Panc1 (cell line): ENCODE data around the gene JAKMIP3. TPM values are rescaled to one million over a fixed set of nuclear protein-coding genes. Genes with fewer than 3 reads are reported as not detected.

Experiments
- ATAC-seq: fragments of 200-7000 bp; cut with Tn5 transposase; 2 replicates; pipeline ENCODE4 v1.9.1; 2020; ENCODE audit warnings: mild to moderate bottlenecking, moderate library complexity
- BruUV-seq: library from RNA; stranded (reverse); fragments of 400-500 nt; replicated peaks from 2 replicates; lab custom pipeline; 2021; lab: Mats Ljungman, UMichigan
- CTCF ChIA-PET: fragments of 300-600 bp; sonication (Branson Sonifier 250); formaldehyde crosslinking; loops from one replicate; lab custom pipeline; 2022; ENCODE audit warnings: antibody characterized with exemption; lab: Charles Lee
- POLR2A ChIA-PET: fragments of 300-600 bp; sonication (Branson Sonifier 250); formaldehyde crosslinking; loops from one replicate; lab custom pipeline; 2022; ENCODE audit warnings: antibody characterized with exemption; lab: Charles Lee
- DNase-seq: peaks from one replicate; pipeline ENCODE4 v3.0.0-alpha.2; 2010; ENCODE audit warnings: low read depth, low spot score
- H3K27ac ChIP-seq: 2 replicates; pipeline ENCODE4 v1.5.1; 2011; ENCODE audit warnings: mild to moderate bottlenecking, low read length, inconsistent platforms
- H3K27me3 ChIP-seq: fragments of 200-500 bp; sonication (Bioruptor generic); 2 replicates; pipeline ENCODE4 v1.6.0; 2014; ENCODE audit warnings: low read length, inconsistent platforms; ENCODE audit not compliant: control insufficient read depth, insufficient read depth
- H3K36me3 ChIP-seq: fragments of 200-500 bp; sonication (Bioruptor generic); 2 replicates; pipeline ENCODE4 v1.5.1; 2014; ENCODE audit warnings: inconsistent platforms, mild to moderate bottlenecking, low read length, moderate library complexity; ENCODE audit not compliant: control insufficient read depth, insufficient read depth
- H3K4me1 ChIP-seq: 2 replicates; pipeline ENCODE4 v1.5.1; 2011; ENCODE audit warnings: inconsistent platforms, mild to moderate bottlenecking, low read length, moderate library complexity; ENCODE audit not compliant: control insufficient read depth, insufficient read depth
- H3K4me3 ChIP-seq, 2 experiments: 2 replicates each; pipeline ENCODE4 v1.5.1; 2011 to 2012; ENCODE audit warnings: low read depth in 2 of 2, low read length in 2 of 2, mild to moderate bottlenecking in 2 of 2, inconsistent platforms in 1 of 2, moderate library complexity in 1 of 2
- H3K9me3 ChIP-seq: fragments of 200-500 bp; sonication (Bioruptor generic); 2 replicates; pipeline ENCODE4 v1.5.1; 2014; ENCODE audit warnings: low read depth, mild to moderate bottlenecking, inconsistent platforms, low read length, moderate library complexity; ENCODE audit not compliant: control insufficient read depth, insufficient read depth
- CTCF ChIP-seq: fragments of 450-650 bp; IDR thresholded peaks from 2 replicates; pipeline ENCODE4 v1.5.1; 2017; ENCODE audit warnings: mild to moderate bottlenecking
- POLR2AphosphoS5 ChIP-seq: IDR thresholded peaks from 2 replicates; pipeline ENCODE4 v1.6.1; 2012; ENCODE audit warnings: mild to moderate bottlenecking, low read depth, low read length, moderate library complexity
- REST ChIP-seq, 2 experiments: IDR thresholded peaks; 2 replicates each; pipeline ENCODE4 v1.6.1; 2011 to 2012; ENCODE audit warnings: low read depth in 2 of 2, control low read depth in 1 of 2, low read length in 1 of 2, mild to moderate bottlenecking in 1 of 2, moderate library complexity in 1 of 2; ENCODE audit not compliant: insufficient read depth in 1 of 2
- SIN3A ChIP-seq: IDR thresholded peaks from 2 replicates; pipeline ENCODE4 v1.6.1; 2012; ENCODE audit warnings: low read depth, mild to moderate bottlenecking, low read length, moderate library complexity, borderline replicate concordance; ENCODE audit not compliant: insufficient read depth
- TCF7L2 ChIP-seq: IDR thresholded peaks from 2 replicates; pipeline ENCODE4 v1.6.1; 2011; ENCODE audit warnings: mild to moderate bottlenecking, low read depth, low read length, inconsistent platforms
- in situ Hi-C: cut with HindIII; loops from 2 replicates; pipeline ENCODE4 v1.10.0; 2016; ENCODE audit warnings: low sequenced_read_pairs, low pct_unique_long_range_greater_than_20kb
- intact Hi-C: fragments of 100-400 bp; cut with micrococcal nuclease; formaldehyde crosslinking; loops from one replicate; pipeline ENCODE4 v1.10.0; 2022; ENCODE audit not compliant: unreplicated experiment
- total RNA-seq: library from RNA; stranded (reverse); gene quantifications from one replicate; pipeline ENCODE4 v1.2.1, GENCODE V29; 2021; ENCODE audit not compliant: unreplicated experiment

Gene JAKMIP3
- total RNA-seq, 1 experiment from 2014 or later = 1.5 TPM

GRCh38 chr10:132069122-132069848 lies 3.5 kb downstream of the JAKMIP3 start:
- Histone ChIP-seq H3K4me3 (no peak overlapping the region), H3K27me3 (no peaks in the 10 kb centered on the region), H3K9me3 (peaks cover 3% of the 10 kb centered on the region; the same call in 1 of the 2 replicates), H3K4me1 (peaks cover 11% of the 10 kb centered on the region), H3K36me3 (no peaks in the 10 kb centered on the region), H3K27ac (no peak overlapping the region)
- ChIA-PET POLR2A (no interaction called here), CTCF (no interaction called here)
- in situ Hi-C loops = no loop called here
- BruUV-seq = no TSS peak
- ATAC-seq (no peak), DNase-seq (no peak)
- intact Hi-C loops = no loop called here
- no peak for TF ChIP-seq CTCF
- TF ChIP-seq POLR2AphosphoS5 = no peak
- TF ChIP-seq TCF7L2 = no peak
- TF ChIP-seq REST (IDR thresholded peaks at IDR 0.05; ENCODE audit: insufficient read depth in 1 of 2, low read depth in 2 of 2, low read length in 1 of 2) = no peak
- no peak for TF ChIP-seq SIN3A

GRCh38 chr10:132069849-132070182 lies 4.1 kb downstream of the JAKMIP3 start:
- CTCF ChIA-PET = no interaction called here
- no peak for DNase-seq
- POLR2A ChIA-PET = no interaction called here
- no peak for ATAC-seq
- BruUV-seq = no TSS peak
- Histone ChIP-seq H3K27me3 (no peaks in the 10 kb centered on the region), H3K4me1 (peaks cover 11% of the 10 kb centered on the region), H3K27ac (no peak overlapping the region), H3K36me3 (no peaks in the 10 kb centered on the region), H3K9me3 (peaks cover 3% of the 10 kb centered on the region; the same call in 1 of the 2 replicates), H3K4me3 (no peak overlapping the region)
- in situ Hi-C loops = no loop called here
- intact Hi-C loops = no loop called here
- TF ChIP-seq TCF7L2 (no peak), POLR2AphosphoS5 (no peak), REST (IDR thresholded peaks at IDR 0.05; ENCODE audit: insufficient read depth in 1 of 2, low read depth in 2 of 2, low read length in 1 of 2) (no peak), SIN3A (no peak), CTCF (no peak)
